OCI-M2 (cell line): ENCODE results near the gene FBXO3.
"Not testable (repeated sequence)": the region's sequence is repeated elsewhere in the genome, so short reads cannot be mapped to it uniquely, and the experiment has no call there.

Source experiments
- DNase-seq: peaks from one replicate; lab custom pipeline; 2025; ENCODE audit not compliant: unreplicated experiment; lab: John Stamatoyannopoulos, UW

The FBXO3 gene, protein sequence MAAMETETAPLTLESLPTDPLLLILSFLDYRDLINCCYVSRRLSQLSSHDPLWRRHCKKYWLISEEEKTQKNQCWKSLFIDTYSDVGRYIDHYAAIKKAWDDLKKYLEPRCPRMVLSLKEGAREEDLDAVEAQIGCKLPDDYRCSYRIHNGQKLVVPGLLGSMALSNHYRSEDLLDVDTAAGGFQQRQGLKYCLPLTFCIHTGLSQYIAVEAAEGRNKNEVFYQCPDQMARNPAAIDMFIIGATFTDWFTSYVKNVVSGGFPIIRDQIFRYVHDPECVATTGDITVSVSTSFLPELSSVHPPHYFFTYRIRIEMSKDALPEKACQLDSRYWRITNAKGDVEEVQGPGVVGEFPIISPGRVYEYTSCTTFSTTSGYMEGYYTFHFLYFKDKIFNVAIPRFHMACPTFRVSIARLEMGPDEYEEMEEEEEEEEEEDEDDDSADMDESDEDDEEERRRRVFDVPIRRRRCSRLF

DNA sequence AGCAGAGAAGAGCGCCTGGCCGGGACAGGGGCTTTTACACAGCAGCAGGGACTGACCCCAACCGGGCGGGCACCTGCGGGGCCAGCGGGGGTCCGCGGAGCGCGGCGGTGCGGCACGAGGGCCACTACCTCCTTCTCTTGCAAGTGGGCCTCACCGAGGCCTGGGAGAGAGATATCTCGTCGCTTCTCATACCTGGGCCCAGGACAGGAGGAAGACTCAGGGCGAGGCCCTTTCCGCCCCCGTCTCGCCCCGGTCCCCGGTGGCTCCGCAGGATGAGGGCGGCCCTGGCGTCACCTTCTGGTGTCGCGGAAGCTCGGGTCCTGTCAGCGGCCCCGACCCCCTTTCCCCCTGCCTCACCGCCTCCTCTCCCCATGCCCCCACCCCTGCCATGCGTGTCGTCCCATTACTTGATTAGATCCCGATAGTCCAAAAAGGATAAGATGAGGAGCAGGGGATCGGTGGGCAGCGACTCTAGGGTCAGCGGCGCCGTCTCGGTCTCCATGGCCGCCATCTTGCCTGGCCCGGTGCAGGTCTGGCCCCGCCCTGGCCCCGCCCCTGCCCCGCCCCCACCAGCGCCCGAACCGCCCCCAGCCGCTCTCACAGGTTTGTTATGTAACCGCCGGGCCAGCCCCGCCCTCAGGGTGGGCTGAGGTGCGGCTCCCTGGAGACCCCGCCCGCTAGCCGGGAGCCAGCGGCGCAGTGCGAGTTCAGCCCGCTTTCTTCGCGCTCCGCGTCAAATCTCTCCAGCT is at the start of gene FBXO3:
FBXO3 (minus strand) TSS at position 534 of the 749 bp plus-strand sequence; CDS start at position 511, 23 bp downstream.
- no peak for DNase-seq

DNA sequence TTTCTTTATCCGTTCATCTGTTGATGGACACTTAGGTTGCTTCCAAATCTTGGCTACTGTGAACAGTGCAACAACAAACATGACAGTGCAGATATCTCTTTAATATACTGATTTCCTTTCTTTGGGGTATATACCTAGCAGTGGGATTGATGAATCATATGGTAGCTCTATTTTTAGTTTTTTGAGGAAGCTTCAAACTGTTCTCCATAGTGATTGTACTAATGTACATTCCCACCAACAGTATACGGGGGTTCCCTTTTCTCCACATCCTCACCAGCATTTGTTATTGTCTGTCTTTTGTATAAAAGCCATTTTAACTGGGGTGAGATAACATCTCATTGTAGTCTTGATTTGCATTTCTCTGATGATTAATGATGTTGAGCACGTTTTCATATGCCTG is 48.7 kb upstream of the FBXO3 start:
- not testable (repeated sequence) for DNase-seq

DNA sequence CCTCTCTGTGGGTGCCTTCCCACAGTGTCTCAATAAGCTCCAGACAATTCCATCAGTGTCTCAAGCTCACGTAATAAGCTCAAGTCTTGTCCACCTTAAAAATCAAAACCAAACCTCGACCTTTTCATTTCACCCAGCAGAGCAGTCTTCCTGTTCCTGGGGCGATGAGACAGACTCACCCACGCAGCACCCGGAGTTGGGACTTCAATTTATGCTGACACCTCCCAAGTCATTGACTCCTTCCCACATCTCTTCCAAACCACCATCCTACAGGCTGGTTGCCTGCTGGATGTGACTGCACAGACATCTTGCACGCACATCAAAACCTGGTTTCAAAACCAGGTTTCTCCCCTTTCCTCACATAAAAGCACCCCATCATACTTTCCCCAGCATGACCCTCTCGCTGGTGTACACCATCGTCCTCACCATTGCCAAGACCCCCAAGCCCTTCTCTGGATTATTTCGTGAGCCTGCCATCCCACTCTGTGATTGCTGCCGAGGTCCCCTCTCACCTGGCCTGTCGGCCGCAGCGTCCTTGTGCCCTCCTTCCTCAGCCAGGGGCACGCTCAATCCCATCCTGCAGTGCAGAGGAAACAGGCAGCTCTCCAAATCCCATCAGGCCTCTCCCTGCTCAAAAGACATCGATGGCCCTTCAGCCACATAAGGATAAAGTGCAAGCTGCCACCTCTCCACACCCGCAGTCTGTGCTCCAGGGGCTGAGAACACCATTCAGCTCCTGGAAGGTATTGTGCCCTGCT is 45.1 kb upstream of the FBXO3 start:
- no peak for DNase-seq

DNA sequence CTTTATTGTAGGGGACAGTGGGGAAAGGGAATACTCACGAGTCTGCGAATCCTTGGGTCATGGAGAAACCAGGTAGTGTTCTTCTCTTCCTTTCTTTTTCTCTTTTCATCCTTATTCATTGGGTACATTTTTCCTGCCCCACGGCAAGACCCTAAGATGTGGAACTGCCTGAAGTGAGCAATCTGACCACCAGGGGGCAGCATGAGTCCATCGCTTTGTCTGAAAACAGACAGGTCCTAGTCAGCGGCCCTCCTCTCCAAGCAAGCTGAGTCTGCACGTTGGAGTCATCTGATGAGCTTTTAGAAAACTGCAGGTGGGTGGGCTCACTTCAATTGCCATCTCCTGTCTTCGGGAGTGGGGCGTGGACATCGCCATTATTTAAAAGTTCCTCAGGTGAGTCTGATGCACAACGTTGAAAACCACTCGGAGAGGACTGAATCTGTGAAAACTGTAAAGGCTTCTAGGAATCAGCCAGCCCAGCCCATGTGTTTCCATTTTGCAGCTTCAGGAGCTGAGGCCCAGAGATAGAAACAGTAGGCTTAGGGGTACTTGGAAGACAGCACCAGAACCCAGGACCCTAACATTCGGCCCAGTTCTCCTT is 34.0 kb upstream of the FBXO3 start:
- peak; percentile 28 for DNase-seq

DNA sequence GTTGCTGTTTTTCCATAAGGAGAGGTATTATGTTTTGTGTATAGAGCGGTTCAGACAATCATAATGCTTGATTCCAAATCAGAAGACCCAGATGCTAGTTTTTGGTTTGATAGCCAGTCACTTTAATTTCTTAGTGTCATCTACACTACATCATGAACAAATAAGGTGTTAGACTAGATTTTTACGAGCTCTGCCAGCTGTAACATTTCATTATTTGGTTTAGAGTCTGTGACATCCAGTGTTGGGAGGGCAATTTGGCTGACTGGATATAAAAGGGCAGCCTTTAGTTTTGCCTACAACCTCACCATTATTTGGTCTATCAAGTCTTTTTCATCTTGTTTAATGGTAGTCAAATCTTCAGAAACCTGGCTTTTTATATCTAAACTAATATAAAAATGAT is 30.2 kb upstream of the FBXO3 start:
- no peak for DNase-seq

DNA sequence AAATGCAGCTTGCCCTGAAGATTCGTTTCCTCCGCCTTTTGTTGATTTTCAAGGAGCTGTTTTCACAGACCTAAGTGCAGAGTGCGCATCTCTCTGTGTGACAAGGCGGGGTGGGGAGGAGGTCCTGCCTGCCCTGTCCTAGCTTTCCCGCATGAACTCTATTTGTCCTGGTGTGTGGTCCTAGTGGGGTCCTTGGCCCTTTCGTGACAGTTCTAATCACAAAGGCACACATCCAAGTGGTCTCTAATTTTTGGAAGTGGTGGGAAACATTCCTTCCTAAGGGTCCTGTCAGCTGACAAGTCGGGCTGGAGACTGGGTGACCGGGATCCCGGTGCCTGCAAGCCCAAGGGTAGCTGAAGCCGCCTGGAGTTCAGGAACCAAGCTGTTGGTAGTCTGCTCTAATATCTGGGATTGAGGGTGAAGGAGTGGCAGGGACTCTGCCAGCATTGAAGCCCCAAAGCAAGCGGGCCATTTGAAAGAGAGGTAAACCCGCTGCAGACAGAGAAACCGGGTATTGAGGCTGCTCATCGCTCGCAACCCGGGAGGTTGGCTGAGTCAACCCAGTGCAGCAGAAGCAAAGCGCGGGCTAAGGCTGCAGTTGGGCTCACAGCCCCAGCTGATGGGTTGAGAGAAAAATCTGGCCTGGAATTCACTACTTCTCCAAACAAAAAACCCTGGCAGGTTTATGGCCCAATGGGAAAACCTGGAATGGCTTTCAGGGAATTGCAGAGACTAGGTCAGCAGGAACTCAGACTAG is 28.1 kb upstream of the FBXO3 start:
- DNase-seq = peak; percentile 45

DNA sequence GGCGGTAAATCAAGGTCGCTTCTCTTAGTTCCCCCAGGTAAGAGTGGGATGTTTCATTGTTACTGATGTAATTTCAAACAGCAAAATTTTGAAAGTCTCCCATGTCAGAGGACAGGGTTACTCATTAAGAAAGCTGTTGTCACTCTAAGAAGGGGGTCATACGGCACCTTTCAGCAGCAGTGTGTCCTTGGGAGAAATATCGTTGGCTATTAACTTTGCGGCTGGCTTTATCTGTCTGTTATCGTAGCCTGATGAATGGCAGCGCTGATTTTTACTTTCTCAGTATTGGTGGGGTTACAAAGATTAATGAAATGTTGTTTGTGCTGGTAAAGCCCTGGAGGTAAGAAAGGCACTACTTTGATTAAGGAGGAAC is 27.5 kb upstream of the FBXO3 start:
- DNase-seq = no peak

DNA sequence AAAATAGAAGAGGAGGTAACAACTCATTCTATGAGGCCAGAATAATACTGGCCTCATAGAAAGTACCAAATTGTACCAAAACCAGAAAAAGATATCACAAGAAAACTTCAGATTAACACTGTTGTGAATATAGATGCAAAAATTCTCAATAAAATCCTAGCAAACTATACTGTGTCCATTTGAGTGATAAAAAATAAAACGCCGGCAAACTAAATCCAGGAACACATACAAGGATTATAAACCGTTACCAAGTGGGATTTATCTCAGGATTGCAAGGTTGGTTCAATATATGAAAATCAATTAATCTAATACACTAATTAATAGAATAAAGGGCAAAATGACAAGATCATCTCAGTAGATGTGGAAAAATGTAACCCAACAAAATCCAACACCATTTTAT is 23.6 kb upstream of the FBXO3 start:
- no peak for DNase-seq

DNA sequence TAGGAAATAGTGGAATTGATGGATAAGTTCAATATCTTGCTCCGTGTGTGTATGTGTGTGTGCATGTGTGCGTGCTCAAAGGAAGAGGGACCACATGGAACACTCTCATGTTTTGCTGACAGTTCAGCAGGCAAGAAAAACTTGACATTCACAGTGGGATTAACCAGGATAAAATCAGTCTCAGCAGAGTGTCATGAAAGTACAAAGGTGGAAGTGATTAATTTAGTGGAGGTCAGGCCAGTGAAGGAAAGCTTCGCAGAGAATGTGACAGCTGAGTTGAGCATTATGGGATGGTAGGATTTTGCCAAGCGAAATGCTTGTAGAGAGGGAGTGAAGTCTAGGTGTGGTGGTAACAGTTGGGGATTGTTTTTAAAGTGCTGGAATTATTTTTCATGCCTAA is 15.7 kb upstream of the FBXO3 start:
- DNase-seq = no peak

DNA sequence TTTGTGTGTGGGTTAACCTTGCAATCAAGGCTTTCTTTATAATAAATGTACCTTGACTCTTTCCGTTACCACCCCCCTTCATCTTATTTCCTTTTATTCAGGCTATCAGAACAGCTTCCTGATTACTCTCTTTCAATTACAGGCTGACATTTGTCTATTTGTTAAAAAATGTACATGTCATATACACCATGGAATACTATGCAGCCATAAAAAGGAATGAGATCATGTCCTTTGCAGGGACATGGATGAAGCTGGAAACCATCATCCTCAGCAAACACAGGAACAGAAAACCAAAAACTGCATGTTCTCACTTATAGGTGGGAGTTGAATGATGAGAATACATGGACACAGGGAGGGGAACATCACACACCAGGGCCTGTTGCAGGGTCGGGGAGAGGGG is 13.8 kb upstream of the FBXO3 start:
- DNase-seq = not testable (repeated sequence)

DNA sequence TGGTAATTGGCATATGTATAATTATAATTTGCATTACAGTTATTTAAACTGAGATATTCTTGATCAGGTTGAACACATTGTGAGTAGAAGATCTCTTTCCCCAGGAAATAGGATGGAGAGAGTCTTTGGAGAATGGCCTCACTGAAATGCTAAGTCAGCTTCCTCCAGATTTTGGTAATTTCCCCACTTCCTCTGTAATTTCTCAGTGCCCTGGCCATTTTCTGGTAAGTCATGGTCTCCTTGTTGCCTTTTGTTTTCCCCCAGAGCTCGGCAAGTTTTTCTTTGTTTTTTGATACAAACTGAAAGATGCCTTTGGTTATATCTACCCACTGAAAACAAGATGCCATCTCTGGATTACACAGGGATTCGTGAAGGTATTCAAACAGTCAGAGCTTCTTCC is 12.8 kb upstream of the FBXO3 start:
- no peak for DNase-seq

DNA sequence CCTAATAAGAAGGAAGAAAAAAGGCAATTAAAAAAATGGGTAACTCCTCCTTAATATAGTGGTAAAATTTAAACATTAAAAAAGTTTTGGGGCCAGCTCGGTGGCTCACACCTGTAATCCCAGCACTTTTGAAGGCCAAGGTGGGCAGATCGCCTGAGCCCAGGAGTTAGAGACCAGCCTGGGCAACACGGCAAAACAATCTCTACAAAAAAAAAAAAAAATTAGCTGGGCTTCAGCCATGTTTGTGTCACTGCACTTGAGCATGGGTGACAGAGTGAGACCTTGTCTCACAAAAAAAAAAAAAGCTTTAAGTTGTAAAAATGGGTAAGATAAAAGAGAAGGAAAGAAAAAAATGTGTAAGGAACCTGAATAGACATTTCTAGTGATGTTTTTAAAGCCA is 11.3 kb upstream of the FBXO3 start:
- DNase-seq = no peak

DNA sequence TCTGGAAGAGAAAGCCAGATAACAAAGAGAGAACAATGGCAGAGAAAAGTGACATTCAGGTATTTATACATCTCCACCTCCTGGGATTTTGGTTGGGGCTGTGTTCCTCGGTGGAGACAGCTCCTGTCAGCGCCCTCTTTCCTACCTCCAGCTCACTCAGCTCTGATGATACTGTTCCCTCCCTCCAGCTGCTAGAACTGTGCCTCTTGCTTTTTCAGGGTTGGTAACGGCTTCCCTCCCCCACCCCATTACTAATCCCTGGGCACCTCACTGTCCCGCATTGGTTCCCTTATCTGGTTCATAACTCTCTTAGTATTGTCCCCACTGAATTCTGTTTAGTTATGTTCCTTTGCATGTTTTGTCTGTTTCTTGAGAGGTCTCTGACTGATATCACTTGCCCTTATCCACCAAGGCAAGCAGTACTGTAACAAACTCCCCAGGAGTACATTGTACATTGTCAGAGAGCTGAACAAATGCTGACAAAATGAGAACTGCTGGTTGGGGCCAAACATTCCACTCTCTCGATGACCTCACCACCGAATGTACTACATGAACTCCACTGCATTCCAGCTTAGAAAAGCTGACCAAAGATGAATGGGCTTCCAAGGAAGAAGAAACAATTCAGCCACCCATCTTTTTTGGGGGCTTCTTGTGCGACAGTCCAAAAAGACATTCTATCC is 5.7 kb upstream of the FBXO3 start:
- DNase-seq = no peak

DNA sequence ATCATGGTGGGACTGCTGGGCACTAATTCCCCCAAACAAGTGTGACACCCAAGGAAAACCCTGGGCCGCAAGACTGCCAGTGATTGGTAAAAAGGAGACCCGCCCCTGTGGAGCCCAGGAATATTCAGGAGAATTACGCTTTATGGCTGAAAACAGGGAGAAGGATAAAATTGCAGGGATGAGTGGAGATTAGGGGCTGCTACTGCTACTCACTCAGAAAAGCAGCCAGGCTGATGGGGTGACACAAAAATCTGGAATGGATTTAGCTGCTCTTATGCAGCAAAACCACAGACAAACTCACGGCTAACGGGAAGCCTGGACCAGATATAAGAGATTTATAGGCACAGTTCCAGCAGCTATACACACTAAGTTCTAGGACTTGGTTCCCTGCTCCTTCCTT is 4.4 kb upstream of the FBXO3 start:
- no peak for DNase-seq

DNA sequence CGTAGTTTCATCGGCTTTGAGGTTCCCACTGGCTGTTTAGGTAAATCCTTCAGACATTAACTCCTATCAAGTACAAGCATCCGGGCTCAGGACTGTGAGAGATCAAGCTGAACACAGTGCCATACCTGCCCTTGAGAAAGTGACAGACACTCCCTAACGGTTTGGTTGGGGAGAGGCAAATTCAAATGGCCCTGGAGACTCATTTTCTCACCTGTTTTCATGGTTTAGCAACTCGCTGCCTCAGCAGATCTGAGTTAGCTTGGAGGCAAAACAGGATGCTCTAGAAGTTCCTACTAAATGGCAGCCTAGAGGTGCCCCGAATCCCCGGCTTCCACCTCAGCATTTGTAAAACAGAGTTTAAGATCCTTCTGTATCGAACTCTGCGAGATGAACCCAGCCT is 3.6 kb upstream of the FBXO3 start:
- DNase-seq = no peak

DNA sequence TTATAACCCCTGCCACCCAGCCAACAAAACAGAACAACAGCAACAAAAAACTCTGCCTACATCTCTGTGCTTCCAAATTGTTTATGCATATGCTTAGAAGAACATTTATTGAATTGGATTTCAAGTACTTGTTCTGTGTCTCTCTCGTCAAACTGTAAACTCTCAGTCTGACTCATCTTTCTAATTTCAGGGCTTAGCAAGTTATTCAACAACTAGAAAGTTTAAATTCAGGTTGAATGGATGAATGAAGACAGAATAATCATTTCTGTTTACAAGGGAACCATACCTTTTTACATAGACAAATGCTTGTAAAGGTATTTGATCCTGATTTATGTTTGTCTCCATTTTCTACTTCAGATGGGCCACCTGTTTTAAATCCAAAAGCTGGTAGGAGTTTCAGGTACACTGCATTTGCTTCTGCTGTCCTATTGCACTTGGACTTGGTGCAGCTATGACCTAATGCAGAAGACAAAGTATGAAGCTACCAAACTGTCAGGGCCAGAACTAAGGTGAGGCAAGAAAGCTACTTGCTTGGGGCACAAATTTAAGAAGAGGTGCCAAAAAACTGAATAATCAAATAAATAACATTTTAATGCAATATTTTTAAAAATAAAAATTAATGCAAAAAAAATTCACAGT is 1.6 kb upstream of the FBXO3 start:
- no peak for DNase-seq

DNA sequence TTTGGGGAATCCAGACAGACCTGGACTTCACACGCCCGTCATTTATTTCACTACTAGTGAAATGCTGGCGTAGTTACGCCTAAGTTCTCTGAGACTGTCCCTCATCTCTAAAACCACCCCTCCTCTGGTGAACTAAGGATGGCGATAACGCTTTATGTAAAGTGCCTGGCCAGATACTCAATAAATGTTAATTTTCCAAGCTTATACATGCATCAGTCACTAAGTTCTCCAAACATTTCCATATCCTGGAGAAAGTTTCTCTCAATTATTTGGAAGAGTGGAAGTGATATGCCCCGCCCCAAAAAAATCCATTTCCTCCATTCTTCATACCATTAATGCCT is 1.1 kb upstream of the FBXO3 start:
- no peak for DNase-seq

DNA sequence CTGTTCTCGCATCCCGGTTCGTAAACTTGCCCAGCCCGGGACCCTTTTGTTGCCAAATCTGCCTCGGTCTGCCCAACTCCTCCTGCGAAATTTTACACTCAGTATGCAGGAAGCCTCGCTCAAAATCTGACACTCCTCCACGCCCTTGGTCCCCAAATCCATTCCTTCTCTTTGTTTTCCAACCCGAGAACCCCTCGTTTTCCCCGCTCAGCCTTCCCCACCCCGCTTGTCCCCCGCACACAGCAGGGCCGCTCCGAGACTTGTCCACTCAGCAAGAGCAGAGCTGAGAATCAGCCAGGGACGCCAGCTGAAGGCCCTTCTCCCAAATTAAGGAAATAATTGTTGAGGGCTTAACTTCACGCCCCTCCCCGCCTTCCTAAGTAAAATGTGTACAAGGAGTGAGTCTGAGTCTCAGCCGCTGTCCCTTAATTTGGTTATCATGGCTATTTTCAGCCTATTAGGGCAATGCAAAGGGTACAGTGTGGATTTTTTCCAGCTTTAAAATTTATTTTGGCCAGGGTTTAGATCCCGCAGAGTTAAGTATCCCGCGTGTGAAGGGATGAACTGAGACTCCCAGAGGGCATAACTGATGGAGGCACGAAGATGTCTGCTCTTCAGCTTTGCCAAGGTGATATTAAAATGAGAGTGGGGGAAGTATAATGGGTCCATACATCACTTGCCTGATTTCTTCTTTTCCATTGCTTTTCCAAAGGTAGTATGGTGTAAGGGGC is 581 bp upstream of the FBXO3 start:
- DNase-seq = no peak

DNA sequence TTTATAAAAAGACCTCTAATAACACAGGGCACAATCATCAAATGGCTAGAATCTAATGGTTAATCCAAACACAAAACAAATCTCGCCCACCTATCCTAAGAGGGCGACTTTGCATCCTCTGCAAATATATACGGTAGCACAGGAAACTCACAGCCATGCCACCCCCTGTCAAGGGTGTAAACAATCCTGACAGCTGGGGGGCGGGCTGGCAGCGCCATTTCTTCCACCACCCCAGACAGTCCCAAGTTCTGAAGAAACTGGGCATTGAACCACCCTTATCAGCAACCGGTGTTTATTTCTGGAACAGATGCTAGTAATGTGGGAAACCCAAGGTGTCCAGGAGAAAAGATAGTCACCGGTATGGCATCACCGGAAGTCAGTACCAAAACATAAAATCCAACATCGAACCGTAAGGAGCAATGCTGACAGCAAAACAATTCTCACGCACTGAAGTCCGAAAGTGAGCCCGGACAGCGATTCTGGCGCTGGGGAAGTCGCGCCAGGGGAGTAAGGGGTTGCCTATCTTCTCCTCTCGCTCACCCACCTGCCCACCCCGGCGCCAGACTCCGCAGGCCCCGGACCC is 825 bp downstream of the FBXO3 start:
- DNase-seq = no peak
